ENCODE data around the gene MAPK8IP2.

MAPK8IP2 gene

DNA sequence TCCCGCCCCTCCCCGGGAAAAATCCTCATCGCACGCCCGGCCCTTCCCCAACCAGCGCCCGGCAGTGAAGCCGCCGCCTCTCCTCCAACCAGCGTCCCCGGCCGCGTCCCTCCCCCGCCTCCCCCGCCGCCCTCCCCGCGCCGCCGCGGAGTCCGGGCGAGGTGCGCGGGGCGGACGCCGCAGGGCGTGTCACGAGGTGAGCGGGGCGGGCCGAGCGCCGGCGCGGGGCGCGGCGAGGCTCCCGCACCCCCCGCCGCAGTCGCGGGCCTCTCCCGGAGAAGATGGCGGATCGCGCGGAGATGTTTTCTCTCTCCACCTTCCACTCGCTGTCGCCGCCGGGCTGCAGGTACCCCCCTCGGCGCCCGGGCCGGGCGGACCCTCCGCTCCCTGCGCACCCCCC, at the start of gene MAPK8IP2:
Gene MAPK8IP2 (plus strand): TSS at position 256 of the 400 bp plus-strand sequence. CDS start 26 bp downstream, at position 282.
- DNase-seq = peak in 4 of 56 donors; percentile 22 to 51 (median 35)

DNA sequence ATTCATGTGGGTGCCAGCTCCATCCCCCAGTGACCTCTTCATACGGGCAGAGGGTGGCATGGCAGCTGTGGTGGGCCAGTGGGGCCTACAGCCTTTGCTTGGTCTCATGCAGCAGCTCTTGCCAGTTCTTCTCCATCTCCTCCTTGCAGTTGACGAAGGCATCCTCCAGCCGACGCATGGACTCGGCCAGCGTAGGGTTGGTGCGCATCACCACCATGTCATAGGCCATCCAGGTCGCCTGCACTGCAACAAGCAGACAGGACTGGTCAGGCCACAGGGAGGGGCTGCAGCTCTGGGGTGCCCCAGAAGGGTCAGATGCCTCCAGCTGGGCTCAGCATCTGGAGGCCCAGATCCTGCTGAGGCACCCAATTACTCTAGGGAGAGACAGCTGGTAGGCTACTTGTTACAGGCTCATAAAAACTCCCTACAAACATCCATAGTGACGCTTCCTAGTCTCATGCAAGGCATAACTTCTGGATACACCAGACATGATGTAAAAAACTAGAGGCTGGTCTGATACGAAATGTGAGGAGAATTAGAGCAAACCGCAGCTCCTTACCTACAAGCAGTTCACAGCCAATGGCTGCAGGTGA, 49.3 kb upstream of the MAPK8IP2 start:
- no peak for DNase-seq

DNA sequence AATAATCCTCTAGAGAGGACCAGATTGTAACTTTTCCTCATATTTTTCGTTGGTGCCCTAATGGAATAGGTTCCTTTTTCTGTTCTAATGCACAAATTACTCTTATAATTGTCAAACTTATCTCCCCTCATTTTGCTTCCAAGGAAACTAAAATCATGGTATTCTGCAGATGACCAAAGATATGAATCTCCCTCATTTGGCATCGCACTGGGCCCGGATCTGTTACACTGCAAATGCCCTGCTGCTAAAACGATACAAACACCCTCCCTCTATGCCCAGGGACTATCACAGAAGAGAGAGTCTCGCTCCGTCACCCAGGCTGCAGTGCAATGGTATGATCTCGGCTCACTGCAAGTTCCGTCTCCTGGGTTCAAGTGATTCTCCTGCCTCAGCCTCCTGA, 47.3 kb upstream of the MAPK8IP2 start:
- DNase-seq = no peak

DNA sequence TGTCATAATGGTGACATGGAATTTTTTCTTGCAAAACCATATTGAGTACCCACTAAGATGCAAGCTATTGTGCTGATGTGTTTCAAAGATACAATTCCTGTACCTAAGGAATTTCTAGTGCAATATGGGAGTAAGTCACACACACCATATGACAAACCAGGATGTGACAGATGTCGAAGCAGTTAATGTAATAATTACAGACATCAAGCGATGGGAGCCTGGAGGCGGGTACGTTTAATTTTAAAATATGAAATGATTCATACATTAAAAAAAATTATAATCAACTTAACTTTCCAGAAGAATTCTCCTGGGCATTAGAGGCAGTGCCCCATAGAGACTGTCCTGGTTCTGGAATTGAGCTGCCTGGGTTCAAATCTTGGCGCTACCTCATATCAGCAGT, 43.9 kb upstream of the MAPK8IP2 start:
- peak in 1 of 56 donors; percentile 12 for DNase-seq

DNA sequence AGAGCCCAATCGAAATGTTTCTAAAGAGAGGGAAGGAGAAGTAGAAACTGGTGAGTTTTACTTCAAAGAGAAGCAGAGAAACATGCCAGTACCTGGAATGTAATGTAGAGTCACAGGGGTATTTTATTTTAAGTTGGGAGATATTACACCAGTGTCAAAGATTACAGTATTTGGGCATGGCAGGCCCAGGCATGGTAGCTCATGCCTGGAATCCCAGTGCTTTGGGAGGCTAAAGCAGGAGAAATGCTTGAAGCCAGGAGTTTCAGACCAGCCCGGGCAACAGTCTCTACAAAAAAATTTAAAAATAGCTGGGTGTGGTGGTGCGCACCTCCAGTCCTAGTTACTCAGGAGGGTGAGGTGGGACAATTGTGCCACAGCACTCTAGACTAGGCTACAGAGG, 40.6 kb upstream of the MAPK8IP2 start:
- no peak for DNase-seq

DNA sequence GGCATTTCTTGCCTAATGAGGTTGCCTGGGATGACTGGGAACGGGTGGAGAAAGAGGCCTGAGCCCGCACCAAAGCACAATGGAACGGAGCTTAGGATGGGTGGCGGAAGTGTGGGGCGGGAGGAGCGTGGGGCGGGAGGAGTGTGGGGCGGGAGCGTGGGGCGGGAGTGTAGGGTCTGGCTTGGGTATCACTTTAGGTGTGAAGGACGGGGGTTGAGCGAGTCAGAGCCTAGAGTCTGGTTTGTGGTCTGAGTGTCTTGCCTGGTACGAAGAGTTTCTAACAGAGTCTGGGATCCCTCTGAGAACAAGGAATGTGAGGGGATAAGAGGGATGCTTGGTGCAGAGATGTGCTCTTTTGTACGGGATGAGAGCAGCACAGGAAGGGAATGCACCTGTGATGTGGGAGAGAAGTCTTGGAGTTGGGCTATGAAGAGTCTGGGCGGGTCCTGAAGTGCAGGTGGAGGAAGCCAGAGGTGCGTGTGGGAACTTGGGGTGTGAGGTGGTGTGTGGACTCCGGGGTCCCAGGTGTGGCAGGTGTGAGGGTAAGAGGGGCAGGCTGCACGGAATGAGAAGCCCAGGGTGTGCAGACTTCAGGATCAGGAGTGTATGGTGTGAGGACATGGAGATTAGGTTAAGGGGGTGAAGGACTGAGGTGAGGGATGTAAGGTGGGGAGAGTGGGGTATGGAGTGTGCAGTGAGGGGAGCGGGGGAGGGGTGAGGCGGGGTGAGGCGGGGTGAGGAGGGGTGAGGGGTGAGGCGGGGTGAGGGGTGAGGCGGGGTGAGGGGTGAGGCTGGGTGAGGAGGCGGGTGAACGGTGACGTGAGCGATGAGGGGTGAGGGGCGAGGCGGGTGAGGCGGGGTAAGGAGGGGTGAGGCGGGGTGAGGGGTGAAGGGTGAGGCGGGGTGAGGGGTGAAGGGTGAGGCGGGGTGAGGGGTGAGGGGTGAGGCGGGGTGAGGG, 38.9 kb upstream of the MAPK8IP2 start:
- no peak for DNase-seq

DNA sequence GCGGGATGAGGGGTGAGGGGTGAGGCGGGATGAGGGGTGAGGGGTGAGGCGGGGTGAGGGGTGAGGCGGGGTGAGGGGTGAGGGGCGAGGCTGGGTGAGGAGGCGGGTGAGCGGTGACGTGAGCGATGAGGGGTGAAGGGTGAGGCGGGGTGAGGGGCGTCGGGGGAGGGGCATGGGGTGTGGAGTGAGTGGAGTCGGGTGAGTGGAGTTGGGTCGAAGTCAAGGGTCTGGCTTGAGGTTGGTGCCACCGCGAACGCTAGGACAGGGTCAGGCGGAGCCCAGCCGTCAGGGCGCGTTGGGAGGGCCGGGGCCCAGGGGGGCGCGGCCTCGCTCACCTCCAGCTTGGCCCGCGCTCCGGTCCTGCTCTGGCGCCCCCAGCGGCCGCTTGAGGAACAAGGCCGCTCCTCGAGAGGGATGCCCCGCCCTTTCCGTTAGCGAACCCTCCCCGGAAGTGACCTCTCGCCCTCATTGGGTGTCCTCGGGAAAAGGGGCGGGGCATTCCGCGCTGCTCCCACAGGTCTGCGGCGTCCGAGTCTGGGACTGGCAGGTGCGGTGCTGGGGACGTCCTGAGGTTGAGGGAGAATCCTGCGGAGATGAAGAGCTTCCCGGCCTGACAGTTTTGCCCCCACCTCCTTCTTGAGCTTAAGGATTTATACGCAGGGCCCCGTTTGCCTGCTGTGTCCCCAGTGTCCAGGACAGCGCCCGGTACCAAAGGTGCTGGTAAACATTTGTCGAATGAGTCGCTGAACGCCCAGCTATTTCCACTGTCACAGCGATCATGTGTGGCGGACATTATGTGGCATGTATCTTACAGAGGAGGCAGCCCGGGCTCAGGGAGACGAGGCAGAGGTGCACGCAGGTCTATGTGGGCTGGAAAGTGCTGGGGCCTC, 37.8 kb upstream of the MAPK8IP2 start, which contains the start of gene SYCE3:
Gene SYCE3 (minus strand): TSS at position 397 of the 890 bp plus-strand sequence. CDS start 6,514 bp downstream, outside the sequence.
- DNase-seq = peak; percentile 36 to 97 (median 88)

DNA sequence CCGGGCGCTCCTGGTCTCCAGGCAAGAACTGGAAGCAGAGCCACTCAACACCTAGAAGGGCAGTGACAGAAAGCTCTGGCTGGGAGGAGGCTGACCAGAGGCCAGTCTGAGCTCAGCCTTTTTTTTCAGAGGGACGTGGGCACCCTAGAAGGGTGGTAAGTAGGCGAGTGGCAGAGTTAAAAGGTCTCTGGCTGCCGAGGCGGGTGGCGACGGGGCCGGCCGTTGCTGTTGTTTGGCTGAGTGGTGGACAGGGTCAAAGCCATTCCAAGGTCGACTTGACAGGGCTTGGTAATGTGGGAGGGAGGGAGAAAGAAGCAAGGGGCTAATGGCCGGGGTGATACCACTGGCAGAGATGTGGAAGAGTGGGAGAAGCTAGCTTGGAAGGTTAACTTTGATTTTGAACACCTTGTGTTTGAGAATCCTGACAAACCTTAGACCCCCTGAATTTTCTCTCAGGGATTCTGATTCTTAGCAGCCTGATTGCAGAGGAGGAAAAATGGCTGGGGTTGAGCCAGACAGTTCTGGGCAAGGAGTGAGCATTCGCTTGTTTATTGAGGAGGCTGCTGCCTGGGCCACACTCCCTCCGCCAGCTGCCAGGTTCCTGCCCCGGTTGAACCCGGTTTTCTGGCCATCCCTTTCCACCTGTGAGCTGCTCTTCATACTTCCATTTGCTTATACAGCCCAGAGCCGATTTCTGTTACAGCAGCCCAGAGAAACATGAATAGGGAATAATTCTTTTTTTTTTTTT, 37.0 kb upstream of the MAPK8IP2 start:
- DNase-seq = peak in 6 of 56 donors; percentile 15 to 49 (median 20)

DNA sequence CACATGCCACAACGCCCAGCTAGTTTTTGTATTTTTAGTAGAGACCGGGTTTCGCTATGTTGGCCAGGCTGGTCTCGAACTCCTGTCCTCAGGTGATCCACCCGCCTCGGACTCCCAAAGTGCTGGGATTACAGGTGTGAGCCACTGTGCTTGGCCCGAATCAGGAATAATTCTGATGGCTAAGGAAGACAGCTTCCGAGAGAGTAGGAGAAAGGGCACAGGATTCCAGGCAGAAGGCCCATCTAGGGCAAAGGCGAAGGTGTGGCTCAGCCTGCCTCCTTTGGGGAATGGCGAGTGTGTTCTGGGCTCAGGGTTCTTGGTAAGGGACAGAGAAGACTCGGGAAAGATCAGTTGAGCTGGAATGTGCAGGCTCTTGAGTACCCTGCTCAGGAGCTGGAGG, 36.3 kb upstream of the MAPK8IP2 start:
- DNase-seq = no peak

DNA sequence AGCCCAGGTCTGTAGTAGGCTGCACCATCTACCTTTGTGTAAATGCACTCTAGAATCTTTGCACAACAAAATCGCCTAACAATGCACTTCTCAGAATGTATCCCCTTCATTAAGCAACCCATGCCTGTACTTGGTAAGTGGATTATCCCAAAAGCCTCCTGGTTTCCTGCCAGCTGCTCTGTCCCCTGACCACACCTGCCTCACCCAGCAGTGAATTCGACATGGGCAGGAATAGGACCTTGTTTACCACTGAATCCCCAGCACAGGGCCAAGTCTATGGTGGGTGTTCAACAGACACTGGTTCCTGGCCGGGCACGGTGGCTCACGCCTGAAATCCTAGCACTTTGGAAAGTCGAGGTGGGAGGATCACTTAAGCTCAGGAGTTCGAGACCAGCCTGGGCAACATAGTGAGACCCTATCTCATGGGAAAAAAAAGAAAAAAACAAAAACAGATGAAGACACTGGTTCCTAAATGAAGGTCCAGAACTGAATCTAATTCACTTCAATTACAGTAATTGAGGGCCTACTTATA, 32.8 kb upstream of the MAPK8IP2 start:
- DNase-seq = no peak

DNA sequence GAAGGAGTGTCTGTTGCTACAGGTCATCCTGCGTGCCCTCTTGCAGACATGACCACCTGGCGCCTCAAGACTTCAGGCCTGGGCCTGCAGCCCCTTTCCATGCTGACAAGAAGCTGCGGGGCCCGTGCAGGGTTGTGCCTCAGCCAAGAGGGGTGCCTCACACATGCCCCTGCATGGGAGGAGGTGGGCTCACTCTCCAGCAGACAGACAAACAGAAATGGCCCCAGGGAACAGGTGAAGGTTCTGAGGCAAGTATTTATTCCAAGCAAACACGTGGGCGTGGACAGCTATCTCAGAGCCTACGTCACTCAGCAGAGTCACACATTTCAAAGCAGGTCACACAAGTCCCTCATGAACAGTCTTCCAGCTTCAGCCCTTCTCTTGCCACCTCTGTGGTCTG, 32.0 kb upstream of the MAPK8IP2 start:
- no peak for DNase-seq

DNA sequence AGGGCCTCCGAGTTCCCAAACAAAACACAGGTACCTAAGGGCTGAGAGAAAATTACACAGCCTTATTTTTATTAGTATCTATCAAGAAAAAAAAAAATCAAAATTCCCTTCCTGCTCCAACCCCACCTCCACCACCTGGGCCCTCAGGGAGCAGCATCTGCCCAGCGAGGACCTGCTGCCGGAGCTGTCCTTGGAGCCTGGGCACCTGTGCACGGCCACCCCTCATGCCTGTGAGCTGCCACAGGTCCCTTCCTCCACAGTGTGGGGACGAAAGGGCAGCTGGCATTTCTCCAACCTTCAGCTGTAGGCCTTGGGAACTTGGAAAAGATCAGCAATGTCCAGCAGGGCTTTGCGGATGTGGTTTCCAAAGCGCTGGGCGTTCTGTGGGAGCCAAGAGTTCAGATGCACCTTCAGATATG, 31.5 kb upstream of the MAPK8IP2 start:
- DNase-seq = no peak

DNA sequence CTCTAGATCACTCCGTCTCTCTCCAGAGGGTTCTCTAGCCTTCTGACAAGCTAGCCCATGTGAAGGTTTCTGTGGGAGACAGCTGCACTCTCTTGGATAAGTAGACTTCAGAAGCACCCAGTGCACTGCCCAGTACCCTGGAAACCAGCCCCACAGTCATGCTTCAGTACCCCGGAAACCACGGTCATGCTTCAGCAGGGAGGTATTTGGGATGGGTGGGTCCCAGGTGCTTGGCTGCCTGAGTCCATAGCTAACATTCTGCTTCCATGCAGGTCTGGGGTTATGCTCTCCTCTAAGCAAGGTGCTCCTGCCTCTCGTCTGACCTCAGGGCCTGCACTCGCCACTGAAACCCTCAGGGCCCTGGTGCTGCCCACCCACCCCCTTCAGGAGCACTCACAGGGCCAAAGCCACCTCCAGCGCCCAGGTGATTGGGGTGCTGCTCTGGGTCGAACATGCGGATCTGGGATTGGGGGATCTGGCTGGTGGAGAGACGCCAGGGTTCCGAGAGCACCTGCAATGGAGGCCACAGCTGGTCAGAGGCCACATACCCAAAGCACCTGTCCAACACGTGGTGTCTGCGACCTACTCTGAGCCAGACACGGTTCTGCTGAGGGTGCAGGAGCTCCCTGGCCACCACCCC, 30.6 kb upstream of the MAPK8IP2 start:
- DNase-seq = no peak

DNA sequence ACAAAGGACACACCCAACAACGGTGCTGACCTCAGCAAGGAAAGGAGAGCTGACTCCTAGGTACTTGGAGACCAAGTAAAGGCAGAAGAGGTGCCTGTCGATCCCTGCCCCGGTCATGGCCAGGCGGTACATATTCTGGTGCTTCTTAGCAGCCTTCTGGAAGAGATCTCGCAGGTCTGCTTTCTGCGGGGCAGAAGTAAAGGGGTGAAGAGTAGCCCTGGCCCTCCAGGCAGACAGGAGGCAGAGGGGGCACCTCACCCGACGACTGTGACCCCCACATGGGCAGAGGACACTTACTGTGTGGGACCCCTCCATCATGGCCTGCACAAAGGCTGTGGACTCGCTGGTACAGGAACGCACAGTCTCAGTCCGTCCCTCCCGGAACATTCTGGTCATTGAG, 29.7 kb upstream of the MAPK8IP2 start:
- no peak for DNase-seq

DNA sequence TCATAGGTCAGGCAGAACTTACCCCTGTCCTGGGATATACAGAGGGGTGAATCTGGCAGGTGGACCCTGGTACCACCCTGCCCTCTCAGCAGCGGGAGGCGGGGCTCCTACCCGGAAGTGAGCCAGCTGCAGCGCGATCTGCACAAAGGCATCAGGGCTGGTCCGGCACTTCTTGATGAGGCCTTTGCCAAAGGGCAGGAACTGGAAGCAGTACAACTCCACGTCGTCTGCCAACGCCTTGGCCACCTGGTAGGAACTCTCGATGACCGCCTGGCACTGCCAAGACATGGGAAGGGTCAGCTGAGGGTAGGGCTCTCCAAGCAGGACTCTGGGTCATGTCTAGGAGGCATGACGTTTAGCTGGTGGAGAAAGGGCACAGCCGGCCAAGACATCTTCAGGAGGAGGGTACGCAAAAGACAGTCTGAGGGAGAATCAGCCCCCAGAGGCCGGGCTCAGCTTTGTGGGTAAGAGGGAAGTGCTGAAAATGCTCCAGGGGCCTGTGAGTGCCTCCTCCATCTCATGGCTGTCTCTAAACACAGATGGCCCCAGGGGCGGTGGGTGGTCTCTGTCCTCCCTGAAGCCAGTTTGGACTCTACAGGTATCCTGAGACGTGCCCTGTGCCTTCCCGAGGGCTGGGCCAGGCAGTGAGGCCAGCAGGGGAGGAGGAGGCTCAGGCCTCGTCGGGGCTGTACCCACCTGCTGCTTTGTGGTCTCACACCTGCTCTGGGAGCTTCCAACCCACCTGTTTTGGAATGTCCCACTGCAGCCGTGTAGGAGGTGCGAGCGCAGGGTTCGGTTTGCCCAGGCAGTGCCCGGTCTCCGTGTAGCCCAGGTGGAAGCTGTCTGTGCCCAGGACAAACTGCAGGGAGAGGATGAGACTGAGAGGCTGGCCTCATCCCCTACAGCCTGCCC, 29.1 kb upstream of the MAPK8IP2 start:
- DNase-seq = no peak

DNA sequence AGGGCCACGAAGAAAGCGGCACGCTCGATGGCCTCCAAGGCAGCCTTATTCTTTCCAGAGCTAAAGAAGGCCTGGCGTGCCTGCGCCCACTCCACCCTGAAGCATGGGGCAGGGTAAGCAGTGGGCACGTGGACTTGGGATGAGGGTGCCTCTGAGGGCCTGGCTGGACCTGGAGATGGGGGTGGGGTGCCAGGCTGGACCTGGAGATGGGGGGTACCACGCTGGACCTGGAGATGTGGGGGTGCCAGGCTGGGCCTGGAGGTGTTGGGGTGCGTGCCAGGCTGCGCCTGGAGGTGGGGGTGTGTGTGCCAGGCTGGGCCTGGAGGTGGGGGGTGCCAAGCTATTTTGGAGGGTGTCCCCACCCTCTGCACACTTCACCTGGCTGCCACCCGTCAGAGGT, 27.6 kb upstream of the MAPK8IP2 start:
- DNase-seq = no peak

DNA sequence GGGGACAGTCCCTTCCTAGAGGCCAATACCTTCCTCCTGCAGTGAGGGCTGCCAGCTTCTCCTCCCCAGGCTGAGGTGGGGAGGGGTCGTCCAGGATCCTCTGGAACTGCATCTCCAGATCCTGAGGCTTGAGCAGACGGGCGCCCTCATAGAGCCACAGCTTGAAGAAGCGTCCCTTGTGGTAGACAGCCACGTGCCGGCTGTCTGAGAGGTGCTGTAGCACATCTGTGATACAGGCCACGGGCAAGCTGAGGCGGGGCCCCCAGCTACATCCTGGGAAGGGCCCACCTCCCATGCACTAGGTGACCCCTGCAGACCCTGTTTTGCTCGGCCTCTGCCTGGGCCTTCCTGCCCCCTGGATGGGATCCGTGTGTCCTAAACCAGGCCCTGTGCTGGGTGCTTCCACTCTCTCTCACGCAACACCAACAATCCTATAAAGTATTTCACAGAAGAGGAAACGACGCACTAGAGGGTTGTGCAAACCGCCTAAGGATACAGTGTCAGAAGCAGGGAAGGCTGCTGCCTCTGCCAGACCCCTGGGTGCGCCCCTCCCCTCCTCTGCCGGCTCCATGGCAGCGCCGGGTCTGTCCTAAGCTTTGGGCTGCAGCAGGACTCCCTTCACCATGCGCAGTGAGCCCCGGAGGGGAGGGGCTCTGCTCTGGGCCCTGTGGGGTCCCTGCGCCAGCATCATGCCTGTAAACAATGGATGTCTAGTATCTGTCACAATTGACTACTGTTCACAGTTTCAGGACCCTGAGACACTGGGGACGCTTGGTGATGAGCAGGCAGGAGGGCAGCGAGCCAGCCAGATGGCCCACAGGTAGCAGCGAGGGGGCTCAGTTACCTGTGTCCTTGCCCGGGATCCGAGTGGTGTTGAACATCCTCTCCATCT, 26.9 kb upstream of the MAPK8IP2 start:
- DNase-seq = no peak

DNA sequence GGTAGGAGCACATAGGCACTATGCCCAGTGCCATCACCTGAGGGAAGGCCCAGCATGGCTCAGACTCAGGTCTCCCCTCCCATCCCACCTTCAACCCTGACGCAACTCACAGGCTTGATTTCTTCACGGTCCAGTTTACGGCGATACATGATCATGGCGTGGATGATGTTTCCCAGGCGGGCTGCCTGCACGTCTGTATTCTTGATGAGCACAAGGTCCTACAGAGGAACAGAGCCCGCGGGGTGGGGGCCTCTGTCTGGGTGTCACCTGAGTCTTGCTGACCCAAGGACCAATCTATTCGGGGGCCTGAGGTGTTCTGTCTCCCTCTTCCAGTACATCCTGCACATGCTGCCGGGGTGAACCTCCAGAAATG, 26.2 kb upstream of the MAPK8IP2 start:
- no peak for DNase-seq
